ENCODE data around the gene ESYT3. TPM values are rescaled to one million over a fixed set of nuclear protein-coding genes. Genes with fewer than 3 reads are reported as not detected.

The ESYT3 gene, protein sequence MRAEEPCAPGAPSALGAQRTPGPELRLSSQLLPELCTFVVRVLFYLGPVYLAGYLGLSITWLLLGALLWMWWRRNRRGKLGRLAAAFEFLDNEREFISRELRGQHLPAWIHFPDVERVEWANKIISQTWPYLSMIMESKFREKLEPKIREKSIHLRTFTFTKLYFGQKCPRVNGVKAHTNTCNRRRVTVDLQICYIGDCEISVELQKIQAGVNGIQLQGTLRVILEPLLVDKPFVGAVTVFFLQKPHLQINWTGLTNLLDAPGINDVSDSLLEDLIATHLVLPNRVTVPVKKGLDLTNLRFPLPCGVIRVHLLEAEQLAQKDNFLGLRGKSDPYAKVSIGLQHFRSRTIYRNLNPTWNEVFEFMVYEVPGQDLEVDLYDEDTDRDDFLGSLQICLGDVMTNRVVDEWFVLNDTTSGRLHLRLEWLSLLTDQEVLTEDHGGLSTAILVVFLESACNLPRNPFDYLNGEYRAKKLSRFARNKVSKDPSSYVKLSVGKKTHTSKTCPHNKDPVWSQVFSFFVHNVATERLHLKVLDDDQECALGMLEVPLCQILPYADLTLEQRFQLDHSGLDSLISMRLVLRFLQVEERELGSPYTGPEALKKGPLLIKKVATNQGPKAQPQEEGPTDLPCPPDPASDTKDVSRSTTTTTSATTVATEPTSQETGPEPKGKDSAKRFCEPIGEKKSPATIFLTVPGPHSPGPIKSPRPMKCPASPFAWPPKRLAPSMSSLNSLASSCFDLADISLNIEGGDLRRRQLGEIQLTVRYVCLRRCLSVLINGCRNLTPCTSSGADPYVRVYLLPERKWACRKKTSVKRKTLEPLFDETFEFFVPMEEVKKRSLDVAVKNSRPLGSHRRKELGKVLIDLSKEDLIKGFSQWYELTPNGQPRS
- under 0.01 TPM in 2 replicates for total RNA-seq

DNA sequence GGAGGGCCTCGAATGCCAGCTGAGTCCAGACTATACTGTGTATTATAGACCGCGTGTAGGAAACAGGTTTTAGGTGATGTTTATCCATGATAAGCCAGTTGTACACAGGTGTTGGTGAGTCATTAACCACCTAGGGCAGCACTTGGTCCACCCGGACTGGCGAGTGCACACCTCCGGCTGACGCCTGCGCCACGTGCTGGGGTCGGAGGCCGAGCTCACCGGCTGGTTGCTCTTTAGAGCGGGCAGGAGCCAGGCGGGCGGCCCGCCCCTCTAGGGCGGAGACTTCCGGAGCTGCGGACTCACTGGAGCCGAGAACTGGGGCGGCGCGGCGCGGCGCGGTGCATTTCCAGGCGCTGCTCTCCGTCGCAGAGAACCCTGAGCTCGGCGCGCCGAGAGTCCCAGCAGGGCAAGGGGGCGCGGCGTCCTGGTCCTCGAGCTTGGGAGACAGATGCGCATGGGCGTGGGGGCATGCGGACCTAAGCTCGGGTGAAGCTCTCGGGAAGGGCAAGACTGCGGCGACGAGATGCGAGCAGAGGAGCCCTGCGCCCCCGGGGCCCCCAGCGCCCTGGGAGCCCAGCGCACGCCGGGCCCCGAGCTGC, at the start of gene ESYT3:
ESYT3 (plus strand) TSS at position 341 of the 599 bp plus-strand sequence; CDS start at position 524, 183 bp downstream.
- TF ChIP-seq, protein P1, sequence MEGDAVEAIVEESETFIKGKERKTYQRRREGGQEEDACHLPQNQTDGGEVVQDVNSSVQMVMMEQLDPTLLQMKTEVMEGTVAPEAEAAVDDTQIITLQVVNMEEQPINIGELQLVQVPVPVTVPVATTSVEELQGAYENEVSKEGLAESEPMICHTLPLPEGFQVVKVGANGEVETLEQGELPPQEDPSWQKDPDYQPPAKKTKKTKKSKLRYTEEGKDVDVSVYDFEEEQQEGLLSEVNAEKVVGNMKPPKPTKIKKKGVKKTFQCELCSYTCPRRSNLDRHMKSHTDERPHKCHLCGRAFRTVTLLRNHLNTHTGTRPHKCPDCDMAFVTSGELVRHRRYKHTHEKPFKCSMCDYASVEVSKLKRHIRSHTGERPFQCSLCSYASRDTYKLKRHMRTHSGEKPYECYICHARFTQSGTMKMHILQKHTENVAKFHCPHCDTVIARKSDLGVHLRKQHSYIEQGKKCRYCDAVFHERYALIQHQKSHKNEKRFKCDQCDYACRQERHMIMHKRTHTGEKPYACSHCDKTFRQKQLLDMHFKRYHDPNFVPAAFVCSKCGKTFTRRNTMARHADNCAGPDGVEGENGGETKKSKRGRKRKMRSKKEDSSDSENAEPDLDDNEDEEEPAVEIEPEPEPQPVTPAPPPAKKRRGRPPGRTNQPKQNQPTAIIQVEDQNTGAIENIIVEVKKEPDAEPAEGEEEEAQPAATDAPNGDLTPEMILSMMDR (IDR thresholded peaks at IDR 0.05; ENCODE audit: insufficient read depth, low read depth, low read length): no peak
- peak; percentile 43 for DNase-seq (ENCODE audit: low read depth)
- H3K4me3 ChIP-seq (ENCODE audit: low read depth, low read length): peak within 1 kb of the TSS; percentile 47

DNA sequence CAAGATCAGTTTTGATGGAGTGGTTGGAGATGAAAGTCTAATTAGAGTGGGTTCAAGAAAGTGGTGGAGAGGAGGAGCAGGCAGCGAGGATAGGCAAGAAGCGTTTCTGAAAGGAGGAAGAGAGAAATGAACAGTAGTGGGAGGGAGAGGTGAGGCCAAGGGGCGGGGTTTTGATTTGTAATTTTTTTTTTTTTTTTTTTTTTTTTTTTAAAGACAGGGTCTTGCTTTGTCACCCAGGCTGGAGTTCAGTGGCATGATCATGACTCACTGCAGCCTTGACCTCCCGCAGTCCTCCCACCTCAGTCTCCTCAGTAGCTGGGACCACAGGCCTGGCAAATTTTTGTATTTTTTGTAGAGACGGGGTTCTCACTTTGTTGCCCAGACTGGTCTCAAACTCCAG, 49.4 kb upstream of the ESYT3 start:
- no peak overlapping the region for H3K4me3 ChIP-seq (ENCODE audit: low read depth, low read length)
- TF ChIP-seq, protein P1 (IDR thresholded peaks at IDR 0.05; ENCODE audit: insufficient read depth, low read depth, low read length): no peak
- DNase-seq (ENCODE audit: low read depth): no peak

- no peak for DNase-seq (ENCODE audit: low read depth)
- TF ChIP-seq, protein P1 (IDR thresholded peaks at IDR 0.05; ENCODE audit: insufficient read depth, low read depth, low read length): no peak
- H3K4me3 ChIP-seq (ENCODE audit: low read depth, low read length): no peak overlapping the region
Observed at GRCh38 chr3:138389144-138389601, 45.2 kb upstream of the ESYT3 start.

DNA sequence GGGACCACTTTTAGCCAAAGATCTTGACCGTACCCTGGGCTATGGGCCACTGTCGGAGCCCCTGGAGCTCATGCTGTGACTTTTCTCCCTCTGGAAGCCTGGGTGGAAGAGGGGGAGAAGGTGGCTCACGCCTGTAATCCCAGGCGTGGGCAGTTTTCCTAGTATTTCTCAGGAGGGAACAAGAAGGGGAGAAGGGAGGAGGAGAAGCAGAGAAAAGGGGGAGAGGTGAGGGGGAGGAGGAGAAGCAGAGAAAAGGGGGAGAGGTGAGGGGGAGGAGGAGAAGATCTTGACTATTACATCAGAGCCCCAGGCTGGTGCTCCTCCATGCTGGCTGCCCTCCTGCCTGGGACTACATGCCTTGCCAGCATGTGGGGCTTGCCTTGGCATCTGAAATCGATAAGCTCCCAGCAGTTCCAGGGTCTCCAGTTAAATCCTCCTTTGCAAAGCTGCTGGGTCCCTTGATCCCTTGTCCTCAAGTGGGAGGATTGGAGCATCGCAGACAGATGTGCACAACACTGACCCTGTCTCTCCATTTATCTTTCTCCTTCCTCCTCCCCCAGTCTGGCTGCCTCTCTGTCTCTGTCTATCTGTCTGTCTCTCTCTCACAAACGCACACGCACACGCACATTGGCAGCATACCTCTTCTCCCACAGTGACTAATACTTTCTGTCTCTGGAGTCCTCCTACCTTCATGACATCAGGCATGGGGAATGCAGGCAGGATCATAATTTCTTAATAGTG, 44.4 kb upstream of the ESYT3 start:
- TF ChIP-seq, protein P1 (IDR thresholded peaks at IDR 0.05; ENCODE audit: insufficient read depth, low read depth, low read length): no peak
- H3K4me3 ChIP-seq (ENCODE audit: low read depth, low read length): no peak overlapping the region

GRCh38 chr3:138390582-138390932, 43.9 kb upstream of the ESYT3 start:
- DNase-seq (ENCODE audit: low read depth): no peak
- TF ChIP-seq, protein P1 (IDR thresholded peaks at IDR 0.05; ENCODE audit: insufficient read depth, low read depth, low read length): no peak
- H3K4me3 ChIP-seq (ENCODE audit: low read depth, low read length): no peak overlapping the region

More for the DNA sequence above, 44.4 kb upstream of the ESYT3 start:
- DNase-seq (ENCODE audit: low read depth): peak; percentile 80

GRCh38 chr3:138394156-138394555, 40.3 kb upstream of the ESYT3 start:
- no peak for DNase-seq (ENCODE audit: low read depth)
- H3K4me3 ChIP-seq (ENCODE audit: low read depth, low read length): no peak overlapping the region
- TF ChIP-seq, protein P1 (IDR thresholded peaks at IDR 0.05; ENCODE audit: insufficient read depth, low read depth, low read length): no peak

Measured in fibroblast of villous mesenchyme (primary cell).